Activated CD4-positive, alpha-beta memory T cell treated with anti-CD3 and anti-CD28 coated beads, Interleukin-2, amount 10 ng/mL, durations not matched to agents 7 days and 5 days (primary cell): ENCODE results near the gene CCN6. TPM values are rescaled to one million over a fixed set of nuclear protein-coding genes. Genes with fewer than 3 reads are reported as not detected.
"Not testable (repeated sequence)": the region's sequence is repeated elsewhere in the genome, so short reads cannot be mapped to it uniquely, and the experiment has no call there.

Experiments used
- CTCF ChIA-PET: fragments of 350-600 bp; sonication (Branson Sonifier 250); formaldehyde crosslinking; loops from one replicate; lab custom pipeline; 2021; ENCODE audit warnings: antibody characterized with exemption, inconsistent platforms; lab: Charles Lee
- POLR2A ChIA-PET: fragments of 350-600 bp; sonication (Branson Sonifier 250); formaldehyde crosslinking; loops from one replicate; lab custom pipeline; 2021; ENCODE audit warnings: antibody characterized with exemption; lab: Charles Lee
- DNase-seq: peaks from one replicate; pipeline ENCODE4 v3.0.0-alpha.2; 2020
- H3K27ac Mint-ChIP-seq: one replicate; pipeline ENCODE4 v1.8.0; 2021; ENCODE audit warnings: mild to moderate bottlenecking, mixed read lengths
- H3K27me3 Mint-ChIP-seq: one replicate; pipeline ENCODE4 v1.8.0; 2021; ENCODE audit warnings: mixed read lengths
- H3K36me3 Mint-ChIP-seq: one replicate; pipeline ENCODE4 v1.8.0; 2021; ENCODE audit warnings: low read depth, mixed read lengths
- H3K4me1 Mint-ChIP-seq: one replicate; pipeline ENCODE4 v1.8.0; 2021; ENCODE audit warnings: mixed read lengths
- H3K4me3 Mint-ChIP-seq: one replicate; pipeline ENCODE4 v1.8.0; 2021; ENCODE audit warnings: mild to moderate bottlenecking, mixed read lengths
- H3K9me3 Mint-ChIP-seq: one replicate; pipeline ENCODE4 v1.8.0; 2021; ENCODE audit warnings: mixed read lengths
- total RNA-seq, 2 experiments: library from RNA; stranded (reverse); gene quantifications; one replicate each; pipeline ENCODE4 v1.2.3, GENCODE V29; 2021

The CCN6 gene
- total RNA-seq, 2 experiments from 2014 or later: not detected

DNA sequence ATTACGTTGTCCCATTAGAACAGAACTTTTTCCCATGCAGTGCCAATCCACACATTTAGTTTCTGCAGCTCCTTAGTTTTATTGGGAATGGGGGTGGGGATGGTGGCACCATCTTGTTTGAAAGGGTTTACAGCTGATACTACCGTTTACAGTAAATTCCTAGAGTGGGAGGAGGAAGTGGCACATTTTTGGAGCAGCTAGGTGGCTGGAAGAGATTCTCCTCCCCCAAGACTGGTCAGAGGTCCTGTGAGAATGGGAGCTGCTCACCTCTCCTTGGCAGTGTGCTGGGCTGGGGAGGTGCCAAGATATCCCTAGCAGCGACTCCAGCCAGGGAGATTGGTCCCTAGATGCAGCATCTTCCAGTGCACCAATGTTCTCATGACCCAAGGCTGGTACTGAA, 12.4 kb upstream of the CCN6 start:
- ChIA-PET POLR2A (interaction anchor here (0.7 to 2.9 kb wide), 5 partner anchors 14 to 782 kb away, joined by 3 to 20 read pairs (median 3); partner anchors contain the start of genes TRAF3IP2 and TUBE1), CTCF (interaction anchor here (0.9 to 5.1 kb wide), 14 partner anchors 9 to 782 kb away, joined by 3 to 65 read pairs (median 5); partner anchors contain the start of genes FAM229B, TRAF3IP2 and TUBE1)
- Mint-ChIP-seq H3K4me1 (peaks cover 20% of the 10 kb centered on the region), H3K27ac (no peak overlapping the region), H3K9me3 (no peaks in the 10 kb centered on the region), H3K4me3 (no peak overlapping the region), H3K36me3 (no peaks in the 10 kb centered on the region), H3K27me3 (no peaks in the 10 kb centered on the region)
- no peak for DNase-seq

DNA sequence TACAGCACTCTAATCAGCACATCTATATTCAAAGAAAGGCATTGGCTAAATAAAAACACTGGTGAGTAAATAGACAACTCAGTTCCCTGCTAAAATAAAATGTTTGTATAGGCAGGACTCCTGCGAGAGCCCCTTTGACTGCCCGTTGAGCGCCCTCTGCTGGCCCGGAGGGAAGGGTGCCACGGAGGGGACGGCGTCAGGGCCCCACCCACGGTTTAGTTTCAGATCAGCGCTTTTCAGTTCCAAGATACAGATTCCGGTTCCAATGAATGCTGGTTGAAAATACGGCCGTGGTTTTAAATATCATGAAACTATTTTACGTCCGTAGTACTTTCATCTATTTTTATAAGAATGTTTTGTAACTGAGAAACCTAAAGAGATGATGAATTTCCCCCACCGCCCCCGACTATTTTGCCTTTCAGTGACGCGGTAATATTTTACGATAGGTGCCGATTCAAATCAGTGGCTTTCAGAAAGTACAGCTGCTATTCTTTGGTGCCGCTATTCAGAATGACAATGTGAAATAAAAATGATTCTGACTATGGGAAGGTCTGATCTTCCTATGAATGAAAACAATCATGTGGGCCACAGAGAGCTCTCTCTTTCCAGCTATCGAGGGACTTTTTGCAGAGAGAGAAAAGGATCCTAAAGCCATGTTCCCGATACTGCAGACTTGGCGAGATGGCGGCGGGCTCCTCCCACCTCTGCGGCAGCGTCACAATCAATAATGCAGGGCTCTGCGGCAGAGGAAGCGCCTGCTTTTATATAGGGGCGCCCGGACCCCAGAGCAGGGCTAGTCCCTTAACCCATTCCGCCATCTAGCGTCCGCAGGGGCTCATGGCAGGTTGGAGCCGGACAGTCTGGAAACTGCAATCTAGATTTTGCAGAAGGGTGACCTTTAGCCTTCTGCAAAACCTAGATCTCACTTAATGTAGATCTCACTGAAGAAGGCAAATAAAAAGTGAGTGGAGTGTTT, 10.6 kb upstream of the CCN6 start:
- Mint-ChIP-seq H3K9me3 (no peaks in the 10 kb centered on the region), H3K27ac (peak overlapping the region; percentile 98), H3K4me3 (peak overlapping the region; percentile 95), H3K36me3 (no peaks in the 10 kb centered on the region), H3K4me1 (peaks cover 19% of the 10 kb centered on the region), H3K27me3 (no peaks in the 10 kb centered on the region)
- ChIA-PET CTCF (interaction anchor here (0.6 to 5.1 kb wide), 61 partner anchors 11 to 1285 kb away, joined by 3 to 65 read pairs (median 4); partner anchors contain the start of genes CCN6, FAM229B, FYN and TRAF3IP2), POLR2A (interaction anchor here (0.8 to 2.9 kb wide), 10 partner anchors 15 to 784 kb away, joined by 3 to 15 read pairs (median 4); partner anchors contain the start of genes FAM229B, FYN, TRAF3IP2 and TUBE1)
- peak; percentile 92 for DNase-seq

GRCh38 chr6:112044196-112044595, 9.7 kb upstream of the CCN6 start:
- POLR2A ChIA-PET: interaction anchor here (0.7 to 2.9 kb wide), 3 partner anchors 287 to 785 kb away, joined by 3 to 15 read pairs (median 4); partner anchors contain the start of gene TRAF3IP2
- H3K27me3 Mint-ChIP-seq: no peaks in the 10 kb centered on the region
- H3K4me1 Mint-ChIP-seq: peaks cover 27% of the 10 kb centered on the region
- no peaks in the 10 kb centered on the region for H3K9me3 Mint-ChIP-seq
- peak overlapping the region; percentile 95 for H3K4me3 Mint-ChIP-seq
- CTCF ChIA-PET: interaction anchor here (0.8 to 3.5 kb wide), 12 partner anchors 11 to 785 kb away, joined by 3 to 35 read pairs (median 6); partner anchors contain the start of genes FAM229B, FYN, TRAF3IP2 and TUBE1
- no peak for DNase-seq
- H3K27ac Mint-ChIP-seq: no peak overlapping the region
- H3K36me3 Mint-ChIP-seq: no peaks in the 10 kb centered on the region

GRCh38 chr6:112044856-112045255, 9.0 kb upstream of the CCN6 start:
- peaks cover 30% of the 10 kb centered on the region for H3K4me1 Mint-ChIP-seq
- H3K27ac Mint-ChIP-seq: no peak overlapping the region
- ChIA-PET POLR2A (interaction anchor here (0.7 to 2.9 kb wide), 2 partner anchors 287 to 786 kb away, joined by 3 to 15 read pairs; a partner anchor contains a TSS), CTCF (interaction anchor here (0.7 to 3.5 kb wide), 11 partner anchors 9 to 786 kb away, joined by 3 to 17 read pairs (median 4); partner anchors contain the start of genes FAM229B, TRAF3IP2 and TUBE1)
- H3K36me3 Mint-ChIP-seq: no peaks in the 10 kb centered on the region
- no peaks in the 10 kb centered on the region for H3K9me3 Mint-ChIP-seq
- H3K27me3 Mint-ChIP-seq: no peaks in the 10 kb centered on the region
- DNase-seq: no peak
- H3K4me3 Mint-ChIP-seq: no peak overlapping the region

DNA sequence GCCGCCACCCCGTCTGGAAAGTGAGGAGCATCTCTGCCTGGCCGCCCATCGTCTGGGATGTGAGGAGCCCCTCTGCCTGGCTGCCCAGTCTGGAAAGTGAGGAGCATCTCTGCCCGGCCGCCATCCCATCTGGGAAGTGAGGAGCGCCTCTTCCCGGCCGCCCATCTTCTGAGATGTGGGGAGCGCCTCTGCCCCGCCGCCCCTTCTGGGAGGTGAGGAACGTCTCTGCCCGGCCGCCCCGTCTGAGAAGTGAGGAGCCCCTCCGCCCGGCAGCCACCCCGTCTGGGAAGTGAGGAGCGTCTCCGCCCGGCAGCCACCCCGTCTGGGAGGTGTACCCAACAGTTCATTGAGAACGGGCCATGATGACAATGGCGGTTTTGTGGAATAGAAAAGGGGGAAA, 6.4 kb upstream of the CCN6 start:
- H3K9me3 Mint-ChIP-seq, POLR2A ChIA-PET, CTCF ChIA-PET, H3K36me3 Mint-ChIP-seq, DNase-seq, H3K27me3 Mint-ChIP-seq, H3K4me3 Mint-ChIP-seq, H3K27ac Mint-ChIP-seq: not testable (repeated sequence)
- H3K4me1 Mint-ChIP-seq: peaks cover 19% of the 10 kb centered on the region

- ChIA-PET POLR2A (interaction anchor here (0.8 kb wide), 1 partner anchor 12 kb away, joined by 3 read pairs; no protein-coding TSS in a partner anchor), CTCF (interaction anchor here (0.9 to 2.0 kb wide), 2 partner anchors 20 to 339 kb away, joined by 3 to 8 read pairs; no protein-coding TSS in a partner anchor)
- H3K9me3 Mint-ChIP-seq: no peaks in the 10 kb centered on the region
Measured at GRCh38 chr6:112049026-112049799, 4.7 kb upstream of the CCN6 start.

DNA sequence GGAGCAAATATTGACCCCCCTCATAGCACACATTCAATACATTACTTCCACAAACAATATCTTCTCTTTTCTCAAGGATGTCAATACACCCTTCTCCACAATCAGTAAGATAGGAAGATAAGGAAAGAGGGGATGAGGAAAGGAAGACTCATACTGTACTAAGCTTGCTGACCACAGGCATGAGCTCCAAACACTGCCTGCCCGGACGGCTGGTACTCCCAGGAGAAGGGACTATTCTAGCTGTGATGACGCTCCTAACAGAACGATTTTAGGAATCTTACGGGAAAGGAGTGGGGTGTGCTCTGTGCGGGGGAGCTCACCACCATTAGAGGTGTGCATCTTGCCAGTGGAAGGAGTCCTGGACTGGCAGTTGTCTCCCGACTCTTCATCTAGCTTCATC, 3.9 kb upstream of the CCN6 start:
- H3K4me1 Mint-ChIP-seq: peaks cover 10% of the 10 kb centered on the region
- H3K27ac Mint-ChIP-seq: no peak overlapping the region
- DNase-seq: no peak
- H3K9me3 Mint-ChIP-seq: no peaks in the 10 kb centered on the region
- H3K4me3 Mint-ChIP-seq: no peak overlapping the region
- no peaks in the 10 kb centered on the region for H3K36me3 Mint-ChIP-seq
- H3K27me3 Mint-ChIP-seq: peaks cover 4% of the 10 kb centered on the region
- ChIA-PET CTCF (interaction anchor here (0.7 to 2.0 kb wide), 5 partner anchors 12 to 791 kb away, joined by 3 to 8 read pairs (median 4); a partner anchor contains a TSS), POLR2A (interaction anchor here (0.8 kb wide), 1 partner anchor 11 kb away, joined by 3 read pairs; no protein-coding TSS in a partner anchor)

More at GRCh38 chr6:112049026-112049799, 4.7 kb upstream of the CCN6 start:
- no peak for DNase-seq
- Mint-ChIP-seq H3K4me1 (peaks cover 10% of the 10 kb centered on the region), H3K27ac (no peak overlapping the region), H3K4me3 (no peak overlapping the region), H3K36me3 (no peaks in the 10 kb centered on the region), H3K27me3 (peaks cover 3% of the 10 kb centered on the region)

DNA sequence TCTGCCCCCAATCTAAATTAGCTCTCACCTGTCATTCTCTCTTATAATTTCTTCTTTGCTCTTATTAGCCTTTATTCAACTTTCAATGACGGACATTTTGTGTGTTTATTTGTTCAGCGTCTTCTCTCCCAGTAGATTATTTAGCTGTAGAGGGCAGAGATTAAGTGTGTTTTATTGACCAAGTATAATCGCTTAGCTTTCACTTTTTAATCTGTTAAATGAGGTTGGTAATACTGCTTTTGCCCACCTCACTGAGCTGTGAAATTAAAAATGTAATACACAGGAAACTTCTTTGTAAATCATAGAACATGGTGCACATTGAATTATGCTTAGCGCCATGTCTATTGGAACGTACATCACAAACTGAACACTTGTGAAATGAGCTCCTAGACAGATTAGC, 3.5 kb upstream of the CCN6 start:
- Mint-ChIP-seq H3K4me1 (peaks cover 10% of the 10 kb centered on the region), H3K27ac (no peak overlapping the region), H3K4me3 (no peak overlapping the region), H3K36me3 (no peaks in the 10 kb centered on the region), H3K9me3 (no peaks in the 10 kb centered on the region), H3K27me3 (peaks cover 6% of the 10 kb centered on the region)
- DNase-seq: no peak
- CTCF ChIA-PET: interaction anchor here (0.7 to 2.0 kb wide), 5 partner anchors 11 to 791 kb away, joined by 3 to 8 read pairs (median 4); a partner anchor contains a TSS
- POLR2A ChIA-PET: interaction anchor here (0.8 kb wide), 1 partner anchor 11 kb away, joined by 3 read pairs; no protein-coding TSS in a partner anchor

- POLR2A ChIA-PET: not testable (repeated sequence)
Measured at GRCh38 chr6:112051251-112051740, 2.6 kb upstream of the CCN6 start.

GRCh38 chr6:112054555-112055190, 769 bp downstream of the CCN6 start:
- H3K9me3 Mint-ChIP-seq: no peaks in the 10 kb centered on the region
- no peaks in the 10 kb centered on the region for H3K4me1 Mint-ChIP-seq
- ChIA-PET CTCF (interaction anchor here (1.4 to 1.6 kb wide), 2 partner anchors 10 to 11 kb away, joined by 4 read pairs; no protein-coding TSS in a partner anchor), POLR2A (interaction anchor here (1.2 kb wide), 1 partner anchor 345 kb away, joined by 3 read pairs; no protein-coding TSS in a partner anchor)
- H3K4me3 Mint-ChIP-seq: no peak overlapping the region
- H3K36me3 Mint-ChIP-seq: no peaks in the 10 kb centered on the region
- no peak overlapping the region for H3K27ac Mint-ChIP-seq
- peaks cover 8% of the 10 kb centered on the region for H3K27me3 Mint-ChIP-seq
- no peak for DNase-seq

More at GRCh38 chr6:112051251-112051740, 2.6 kb upstream of the CCN6 start:
- H3K4me3 Mint-ChIP-seq, DNase-seq, H3K27ac Mint-ChIP-seq, H3K27me3 Mint-ChIP-seq, H3K36me3 Mint-ChIP-seq, H3K9me3 Mint-ChIP-seq: not testable (repeated sequence)
- H3K4me1 Mint-ChIP-seq: peaks cover 10% of the 10 kb centered on the region
- CTCF ChIA-PET: interaction anchor here (1.2 to 2.0 kb wide), 2 partner anchors 112 to 341 kb away, joined by 5 to 8 read pairs; no protein-coding TSS in a partner anchor
